SKM-1 treated with dmso at 0.1 percent for 144 hours (cell line): ENCODE data around the gene RGS9.

Source experiments
- DNase-seq: peaks from one replicate; lab custom pipeline; 2025; ENCODE audit not compliant: unreplicated experiment; lab: John Stamatoyannopoulos, UW

The RGS9 gene

GRCh38 chr17:65181237-65182061 is 44.3 kb downstream of the RGS9 start:
- peak; percentile 44 for DNase-seq

- no peak for DNase-seq
These were observed 45.1 kb downstream of the RGS9 start for GRCh38 chr17:65182233-65182632.

GRCh38 chr17:65183736-65184135 is 46.6 kb downstream of the RGS9 start:
- no peak for DNase-seq

- DNase-seq = no peak
These were observed 47.2 kb downstream of the RGS9 start for GRCh38 chr17:65184235-65184959.

- DNase-seq = no peak
These were observed 47.9 kb downstream of the RGS9 start for GRCh38 chr17:65185062-65185461.

- DNase-seq = no peak
These were observed 48.7 kb downstream of the RGS9 start for GRCh38 chr17:65185668-65186382.

GRCh38 chr17:65190467-65191097 is 53.4 kb downstream of the RGS9 start:
- DNase-seq = no peak

- peak; percentile 17 for DNase-seq
These were observed 54.9 kb downstream of the RGS9 start for GRCh38 chr17:65191811-65192740.

GRCh38 chr17:65193305-65193704 is 56.1 kb downstream of the RGS9 start:
- no peak for DNase-seq

GRCh38 chr17:65193716-65194293 is 56.6 kb downstream of the RGS9 start:
- no peak for DNase-seq

GRCh38 chr17:65194670-65195334 is 57.6 kb downstream of the RGS9 start:
- no peak for DNase-seq

- no peak for DNase-seq
These were observed 58.5 kb downstream of the RGS9 start for GRCh38 chr17:65195716-65196115.

GRCh38 chr17:65196617-65197016 is 59.4 kb downstream of the RGS9 start:
- no peak for DNase-seq

GRCh38 chr17:65197201-65197600 is 60.0 kb downstream of the RGS9 start:
- no peak for DNase-seq

GRCh38 chr17:65198653-65199382 is 61.6 kb downstream of the RGS9 start:
- peak; percentile 65 for DNase-seq

- DNase-seq = no peak
These were observed 64.2 kb downstream of the RGS9 start for GRCh38 chr17:65201331-65201730.

GRCh38 chr17:65202844-65203571 is 65.8 kb downstream of the RGS9 start:
- peak; percentile 10 for DNase-seq

GRCh38 chr17:65204001-65204400 is 66.8 kb downstream of the RGS9 start:
- DNase-seq = no peak
